ENCODE data around the gene TMCC2. TPM values are rescaled to one million over a fixed set of nuclear protein-coding genes. Genes with fewer than 3 reads are reported as not detected.
"Not testable (repeated sequence)": the region's sequence is repeated elsewhere in the genome, so short reads cannot be mapped to it uniquely, and the experiment has no call there.

Gene TMCC2
- polyA plus RNA-seq, 2 donors = 0.58 to 0.59 TPM

DNA sequence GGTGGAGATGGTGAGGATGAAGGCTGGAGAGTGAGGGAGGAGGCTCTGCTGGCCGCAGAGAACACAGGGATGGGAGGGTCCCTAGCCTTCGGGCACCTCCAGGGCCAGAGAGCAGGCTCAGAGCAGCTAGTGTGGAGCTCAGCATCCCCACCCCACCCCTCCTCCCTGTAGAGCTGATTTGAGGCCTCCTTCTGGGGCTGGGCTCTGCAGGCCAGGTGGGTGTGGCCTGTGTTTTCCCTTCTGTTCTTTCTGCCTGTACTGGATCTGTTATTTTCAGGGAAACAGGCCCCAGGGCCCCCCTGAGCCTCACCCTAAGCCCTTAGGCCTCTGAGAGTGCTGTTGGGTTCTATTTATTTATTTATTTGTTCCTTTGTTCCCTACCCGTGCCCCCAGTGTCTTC lies 44.8 kb downstream of the TMCC2 start:
- Histone ChIP-seq H3K4me1 (ENCODE audit: control insufficient read depth in 2 of 2, insufficient read depth in 2 of 2, low read length in 1 of 2) (peaks cover 3 to 28% of the 10 kb centered on the region in 2 donors), H3K27me3 (ENCODE audit: control insufficient read depth in 1 of 2, insufficient read depth in 2 of 2, low read length in 2 of 2) (no peaks in the 10 kb centered on the region)
- WGBS, 2 donors = 80 to 89% methylated on average over 3 of the region's 3 CpGs

DNA sequence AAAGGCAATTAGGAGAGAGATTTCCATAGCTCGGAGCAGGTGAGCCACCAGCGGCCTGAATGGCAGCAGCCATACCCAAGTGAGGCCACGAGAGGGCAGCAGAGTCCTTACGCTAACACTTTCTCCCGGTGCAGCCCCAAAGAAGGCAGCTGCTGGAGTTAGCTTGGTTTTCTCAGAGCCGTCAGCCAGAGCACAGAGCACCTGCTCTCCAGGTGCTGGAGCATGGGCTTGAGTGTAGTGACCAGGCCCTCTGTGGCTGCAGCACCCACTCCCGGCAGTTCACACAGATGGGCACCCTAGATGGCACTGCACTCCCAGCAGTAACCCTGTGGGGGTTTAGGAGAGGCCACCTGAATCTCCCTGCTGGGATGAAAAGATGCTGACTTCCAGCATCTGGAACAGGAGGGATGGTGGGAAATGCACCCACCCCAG lies 45.8 kb downstream of the TMCC2 start:
- Histone ChIP-seq H3K4me3 (ENCODE audit: low read depth in 1 of 2, low read length in 2 of 2) (peak overlapping the region in 1 of 2 donors; percentile 2), H3K27ac (ENCODE audit: low read depth in 2 of 2, low read length in 1 of 2) (no peak overlapping the region), H3K27me3 (ENCODE audit: control insufficient read depth in 1 of 2, insufficient read depth in 2 of 2, low read length in 2 of 2) (no peaks in the 10 kb centered on the region), H3K36me3 (ENCODE audit: control insufficient read depth in 2 of 2, insufficient read depth in 2 of 2, low read length in 1 of 2) (no peaks in the 10 kb centered on the region), H3K4me1 (ENCODE audit: control insufficient read depth in 2 of 2, insufficient read depth in 2 of 2, low read length in 1 of 2) (peaks cover 3 to 28% of the 10 kb centered on the region in 2 donors), H3K9me3 (ENCODE audit: control insufficient read depth in 2 of 2, insufficient read depth in 1 of 2, low read depth in 1 of 2, low read length in 1 of 2) (no peaks in the 10 kb centered on the region)
- WGBS, 2 donors = 6% methylated on average over 7 of the region's 7 CpGs

More for the DNA sequence above, 44.8 kb downstream of the TMCC2 start:
- no peaks in the 10 kb centered on the region for H3K36me3 ChIP-seq (ENCODE audit: control insufficient read depth in 2 of 2, insufficient read depth in 2 of 2, low read length in 1 of 2)
- H3K27ac ChIP-seq (ENCODE audit: low read depth in 2 of 2, low read length in 1 of 2) = no peak overlapping the region
- H3K9me3 ChIP-seq (ENCODE audit: control insufficient read depth in 2 of 2, insufficient read depth in 1 of 2, low read depth in 1 of 2, low read length in 1 of 2) = no peaks in the 10 kb centered on the region
- H3K4me3 ChIP-seq (ENCODE audit: low read depth in 1 of 2, low read length in 2 of 2) = no peak overlapping the region

DNA sequence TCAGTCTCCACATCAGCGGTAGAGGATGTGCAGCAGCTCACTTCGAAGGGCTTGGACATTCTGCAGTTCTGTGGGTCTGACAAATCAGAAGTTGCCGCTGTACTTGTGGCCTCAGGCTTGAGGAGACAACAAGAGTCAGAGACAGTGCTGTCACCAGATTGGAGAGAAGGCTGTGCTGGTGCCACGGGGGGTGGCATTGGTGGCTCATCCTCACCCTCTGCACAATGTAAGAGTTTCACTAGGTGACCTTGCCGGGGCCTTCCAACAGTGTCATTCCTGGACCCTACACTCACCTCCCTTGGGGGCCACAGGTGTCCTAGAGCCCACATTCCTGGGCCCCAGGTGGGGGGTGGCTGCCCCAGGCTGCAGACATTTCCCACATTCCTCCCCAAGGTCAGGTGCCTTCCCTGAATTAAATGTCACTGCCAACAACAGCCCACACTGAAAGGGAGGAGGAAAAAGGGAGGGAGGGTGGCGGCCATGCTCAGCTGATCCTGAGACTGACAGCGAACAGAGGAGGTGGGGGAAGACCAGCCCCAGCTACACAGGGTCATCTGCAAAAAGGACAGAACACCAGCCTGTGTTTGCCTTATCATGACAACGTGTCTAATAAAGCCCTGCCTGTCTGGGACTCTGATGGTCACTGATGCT lies 46.4 kb downstream of the TMCC2 start:
- H3K27me3 ChIP-seq (ENCODE audit: control insufficient read depth in 1 of 2, insufficient read depth in 2 of 2, low read length in 2 of 2) = no peaks in the 10 kb centered on the region

DNA sequence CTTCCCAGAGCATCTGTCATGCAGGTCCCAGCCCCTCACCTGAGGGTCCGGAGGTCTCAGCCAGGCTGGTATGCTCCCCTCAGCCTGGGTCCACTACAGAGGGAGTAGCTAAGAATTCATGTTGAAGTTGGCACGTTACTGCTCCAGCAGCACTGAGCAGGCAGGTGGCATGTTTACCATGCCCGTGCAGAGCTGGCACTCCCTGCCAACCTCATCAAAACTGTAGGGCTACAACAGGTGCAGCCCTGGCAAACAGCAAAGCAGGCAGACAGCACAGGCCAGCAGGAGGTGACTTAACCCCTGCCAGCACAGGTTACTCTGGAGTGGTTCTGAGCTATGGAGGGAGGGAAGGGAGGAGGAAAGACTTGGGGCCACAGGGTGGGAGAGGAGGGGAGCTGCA lies 47.4 kb downstream of the TMCC2 start:
- WGBS, 2 donors = 48 to 58% methylated on average over 3 of the region's 3 CpGs
- Histone ChIP-seq H3K27ac (ENCODE audit: low read depth in 2 of 2, low read length in 1 of 2) (peak overlapping the region; percentile 18 to 65), H3K9me3 (ENCODE audit: control insufficient read depth in 2 of 2, insufficient read depth in 1 of 2, low read depth in 1 of 2, low read length in 1 of 2) (no peaks in the 10 kb centered on the region), H3K4me3 (ENCODE audit: low read depth in 1 of 2, low read length in 2 of 2) (no peak overlapping the region), H3K4me1 (ENCODE audit: control insufficient read depth in 2 of 2, insufficient read depth in 2 of 2, low read length in 1 of 2) (peaks cover 3 to 28% of the 10 kb centered on the region in 2 donors), H3K27me3 (ENCODE audit: control insufficient read depth in 1 of 2, insufficient read depth in 2 of 2, low read length in 2 of 2) (no peaks in the 10 kb centered on the region), H3K36me3 (ENCODE audit: control insufficient read depth in 2 of 2, insufficient read depth in 2 of 2, low read length in 1 of 2) (no peaks in the 10 kb centered on the region)

More for the DNA sequence above, 46.4 kb downstream of the TMCC2 start:
- peaks cover 3 to 28% of the 10 kb centered on the region in 2 donors for H3K4me1 ChIP-seq (ENCODE audit: control insufficient read depth in 2 of 2, insufficient read depth in 2 of 2, low read length in 1 of 2)
- H3K36me3 ChIP-seq (ENCODE audit: control insufficient read depth in 2 of 2, insufficient read depth in 2 of 2, low read length in 1 of 2) = no peaks in the 10 kb centered on the region
- H3K9me3 ChIP-seq (ENCODE audit: control insufficient read depth in 2 of 2, insufficient read depth in 1 of 2, low read depth in 1 of 2, low read length in 1 of 2) = no peaks in the 10 kb centered on the region
- no peak overlapping the region for H3K4me3 ChIP-seq (ENCODE audit: low read depth in 1 of 2, low read length in 2 of 2)
- 79 to 80% methylated on average over 8 of the region's 8 CpGs for whole genome bisulfite sequencing, 2 donors
- H3K27ac ChIP-seq (ENCODE audit: low read depth in 2 of 2, low read length in 1 of 2) = peak overlapping the region in 1 of 2 donors; percentile 44

DNA sequence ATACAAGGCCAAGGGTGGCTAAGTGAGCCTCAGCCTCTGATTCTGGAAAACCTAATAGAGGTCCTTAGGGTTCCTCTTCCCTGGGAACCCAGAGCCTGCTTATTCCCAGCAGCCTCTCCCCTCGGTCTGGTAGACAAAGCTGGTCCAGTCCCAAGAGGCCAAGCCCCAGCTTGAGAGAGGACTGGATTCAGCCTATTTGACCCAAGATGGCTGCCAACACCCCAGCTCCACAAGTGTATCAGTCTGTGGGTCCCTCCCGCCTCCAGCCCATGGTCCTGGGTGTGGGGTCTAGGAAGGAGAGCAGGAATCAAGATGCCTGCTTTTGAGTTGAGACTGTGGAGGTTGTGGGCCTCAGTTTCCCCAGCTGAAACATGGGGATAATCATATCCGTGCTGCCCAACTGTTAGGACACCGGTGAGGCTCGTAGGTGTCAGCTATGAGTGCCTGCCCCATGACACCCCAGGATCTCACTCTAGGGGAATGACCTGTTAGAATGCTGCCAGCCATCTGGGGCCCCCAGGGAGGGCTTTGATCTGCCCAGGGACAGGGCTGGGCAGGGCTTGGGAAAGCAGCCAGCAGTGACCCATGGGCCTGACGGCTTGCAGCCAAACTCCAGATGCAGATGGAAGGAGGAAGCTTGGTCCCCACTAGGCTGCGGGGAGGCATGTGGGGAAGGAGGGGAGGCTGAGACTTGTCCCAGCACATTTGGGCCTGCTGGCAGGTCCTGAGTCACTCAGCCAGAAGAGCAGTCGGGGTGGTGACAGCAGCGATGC lies 48.4 kb downstream of the TMCC2 start:
- Histone ChIP-seq H3K4me3 (ENCODE audit: low read depth in 1 of 2, low read length in 2 of 2) (no peak overlapping the region), H3K9me3 (ENCODE audit: control insufficient read depth in 2 of 2, insufficient read depth in 1 of 2, low read depth in 1 of 2, low read length in 1 of 2) (no peaks in the 10 kb centered on the region), H3K4me1 (ENCODE audit: control insufficient read depth in 2 of 2, insufficient read depth in 2 of 2, low read length in 1 of 2) (peaks cover 2 to 30% of the 10 kb centered on the region in 2 donors), H3K27me3 (ENCODE audit: control insufficient read depth in 1 of 2, insufficient read depth in 2 of 2, low read length in 2 of 2) (no peaks in the 10 kb centered on the region), H3K27ac (ENCODE audit: low read depth in 2 of 2, low read length in 1 of 2) (peak overlapping the region; percentile 20 to 71), H3K36me3 (ENCODE audit: control insufficient read depth in 2 of 2, insufficient read depth in 2 of 2, low read length in 1 of 2) (no peaks in the 10 kb centered on the region)
- WGBS, 2 donors = 67 to 71% methylated on average over 9 of the region's 9 CpGs

DNA sequence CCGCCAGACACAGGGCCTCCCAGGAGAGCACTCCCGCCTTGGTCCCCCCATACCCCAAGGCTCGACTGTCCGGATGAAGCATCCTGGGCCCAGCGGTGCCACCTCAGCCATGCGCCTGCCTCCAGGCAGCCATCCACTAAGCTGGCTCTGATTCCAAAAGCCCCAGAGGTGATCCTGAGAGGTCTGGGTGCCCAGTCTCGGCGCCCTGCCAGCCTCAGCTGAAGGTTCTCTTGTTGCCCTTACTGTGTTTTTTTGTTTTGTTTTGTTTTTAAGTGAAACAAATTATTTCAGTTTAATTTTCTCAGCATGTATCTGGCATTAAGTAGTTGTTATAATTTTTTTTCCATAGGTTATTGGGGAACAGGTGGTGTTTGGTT lies 48.9 kb downstream of the TMCC2 start:
- Histone ChIP-seq H3K27ac (ENCODE audit: low read depth in 2 of 2, low read length in 1 of 2) (peak overlapping the region in 1 of 2 donors; percentile 71), H3K36me3 (ENCODE audit: control insufficient read depth in 2 of 2, insufficient read depth in 2 of 2, low read length in 1 of 2) (no peaks in the 10 kb centered on the region), H3K4me1 (ENCODE audit: control insufficient read depth in 2 of 2, insufficient read depth in 2 of 2, low read length in 1 of 2) (peaks cover 0 to 28% of the 10 kb centered on the region in 2 donors), H3K27me3 (ENCODE audit: control insufficient read depth in 1 of 2, insufficient read depth in 2 of 2, low read length in 2 of 2) (no peaks in the 10 kb centered on the region), H3K9me3 (ENCODE audit: control insufficient read depth in 2 of 2, insufficient read depth in 1 of 2, low read depth in 1 of 2, low read length in 1 of 2) (no peaks in the 10 kb centered on the region), H3K4me3 (ENCODE audit: low read depth in 1 of 2, low read length in 2 of 2) (no peak overlapping the region)
- WGBS, 2 donors = 44 to 62% methylated on average over 8 of the region's 8 CpGs

DNA sequence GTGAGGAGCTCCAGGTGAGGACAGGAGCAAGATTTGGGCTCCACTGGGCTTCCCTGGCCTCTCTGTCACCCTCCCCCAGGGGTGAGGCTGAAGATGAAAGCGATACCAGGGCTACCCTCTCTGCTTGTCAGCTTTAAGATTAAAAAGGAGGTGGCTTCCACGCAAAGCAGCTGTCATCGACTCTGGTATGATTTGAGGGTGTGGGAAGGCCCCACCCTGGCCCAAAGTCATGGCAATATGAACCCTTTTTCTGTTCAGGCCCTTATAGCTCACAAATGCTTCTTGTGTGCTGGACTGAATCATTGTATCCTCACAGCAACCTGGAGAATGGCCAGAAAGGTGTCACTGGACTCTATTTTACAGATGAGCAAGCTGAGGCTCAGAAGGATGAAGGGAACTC lies 52.2 kb downstream of the TMCC2 start:
- Histone ChIP-seq H3K36me3 (ENCODE audit: control insufficient read depth in 2 of 2, insufficient read depth in 2 of 2, low read length in 1 of 2) (no peaks in the 10 kb centered on the region), H3K4me3 (ENCODE audit: low read depth in 1 of 2, low read length in 2 of 2) (no peak overlapping the region), H3K27me3 (ENCODE audit: control insufficient read depth in 1 of 2, insufficient read depth in 2 of 2, low read length in 2 of 2) (no peaks in the 10 kb centered on the region), H3K4me1 (ENCODE audit: control insufficient read depth in 2 of 2, insufficient read depth in 2 of 2, low read length in 1 of 2) (peaks cover 2 to 30% of the 10 kb centered on the region in 2 donors), H3K9me3 (ENCODE audit: control insufficient read depth in 2 of 2, insufficient read depth in 1 of 2, low read depth in 1 of 2, low read length in 1 of 2) (no peaks in the 10 kb centered on the region), H3K27ac (ENCODE audit: low read depth in 2 of 2, low read length in 1 of 2) (peak overlapping the region; percentile 44 to 96)
- WGBS, 2 donors = 55 to 69% methylated on average over 3 of the region's 3 CpGs

DNA sequence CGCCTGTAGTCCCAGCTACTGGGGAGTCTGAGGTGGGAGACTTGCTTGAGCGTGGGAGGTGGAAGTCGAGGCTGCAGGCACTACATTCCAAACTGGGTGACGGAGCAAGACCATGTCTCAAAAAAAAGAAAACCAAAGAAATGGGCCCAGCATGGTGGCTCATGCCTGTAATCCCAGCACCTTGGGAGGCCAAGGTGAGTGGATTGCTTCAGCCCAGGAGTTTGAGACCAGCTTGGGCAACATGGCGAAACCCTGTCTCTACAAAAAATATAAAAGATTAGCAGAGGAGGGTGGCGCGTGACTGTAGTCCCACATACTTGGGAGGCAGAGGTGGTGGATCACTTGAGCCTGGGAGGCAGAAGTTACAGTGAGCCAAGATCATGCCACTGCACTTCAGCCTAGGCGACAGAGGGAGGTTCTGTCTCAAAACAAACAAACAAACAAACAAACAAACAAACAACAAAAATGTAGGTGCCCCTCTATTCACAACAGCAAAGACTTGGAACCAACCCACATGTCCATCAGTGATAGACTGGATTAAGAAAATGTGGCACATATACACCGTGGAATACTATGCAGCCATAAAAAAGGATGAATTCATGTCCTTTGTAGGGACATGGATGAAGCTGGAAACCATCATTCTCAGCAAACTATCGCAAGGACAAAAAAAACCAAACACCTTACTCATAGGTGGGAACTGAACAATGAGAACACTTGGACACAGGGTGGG lies 53.1 kb downstream of the TMCC2 start:
- H3K4me3 ChIP-seq (ENCODE audit: low read depth in 1 of 2, low read length in 2 of 2); H3K9me3 ChIP-seq (ENCODE audit: control insufficient read depth in 2 of 2, insufficient read depth in 1 of 2, low read depth in 1 of 2, low read length in 1 of 2); H3K27me3 ChIP-seq (ENCODE audit: control insufficient read depth in 1 of 2, insufficient read depth in 2 of 2, low read length in 2 of 2); H3K36me3 ChIP-seq (ENCODE audit: control insufficient read depth in 2 of 2, insufficient read depth in 2 of 2, low read length in 1 of 2): not testable (repeated sequence)
- 95 to 98% methylated on average over 10 of the region's 10 CpGs for WGBS, 2 donors
- peaks cover 2 to 24% of the 10 kb centered on the region in 2 donors for H3K4me1 ChIP-seq (ENCODE audit: control insufficient read depth in 2 of 2, insufficient read depth in 2 of 2, low read length in 1 of 2)
- peak overlapping the region in 1 of 2 donors; percentile 96 for H3K27ac ChIP-seq (ENCODE audit: low read depth in 2 of 2, low read length in 1 of 2)

DNA sequence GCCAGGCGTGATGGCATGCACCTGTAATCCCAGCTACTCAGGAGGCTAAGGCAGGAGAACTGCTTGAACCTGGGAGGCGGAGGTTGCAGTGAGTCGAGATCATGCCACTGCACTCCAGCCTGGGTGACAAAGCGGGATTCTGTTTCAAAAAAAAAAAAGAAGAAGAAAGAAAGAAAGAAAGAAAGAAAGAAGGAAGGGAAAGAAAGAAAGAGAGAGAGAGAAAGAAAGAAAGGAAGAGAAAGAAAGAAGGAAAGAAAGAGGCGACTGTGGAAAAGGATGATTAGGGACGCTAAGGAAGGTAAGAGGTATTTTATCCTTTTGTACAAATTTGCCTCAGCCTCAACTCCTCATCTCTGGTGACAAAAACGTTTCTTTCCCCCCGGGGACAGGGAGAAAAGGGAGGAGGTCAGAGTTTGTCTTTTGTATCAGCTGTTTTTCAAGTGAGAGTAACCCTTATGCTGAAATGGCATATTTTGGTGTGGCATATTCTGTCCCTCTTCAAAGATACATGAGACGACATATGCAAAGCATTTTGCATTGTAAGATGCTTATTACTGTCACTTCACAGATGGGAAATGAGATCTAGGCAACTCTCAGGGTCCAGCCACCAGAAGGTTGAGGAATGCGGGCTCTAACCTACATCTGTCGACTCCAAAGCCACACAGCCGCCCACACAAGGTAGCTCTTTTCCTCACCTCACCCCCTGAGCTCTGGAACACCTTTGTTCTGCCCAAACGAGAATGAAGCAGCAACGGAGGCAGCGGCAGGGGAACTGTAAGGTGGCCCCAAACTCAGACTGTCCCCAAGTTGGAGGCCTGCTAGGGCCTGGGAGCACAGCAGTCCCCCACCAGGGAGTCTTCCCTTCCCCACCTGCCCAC lies 55.8 kb downstream of the TMCC2 start:
- no peak overlapping the region for H3K4me3 ChIP-seq (ENCODE audit: low read depth in 1 of 2, low read length in 2 of 2)
- H3K4me1 ChIP-seq (ENCODE audit: control insufficient read depth in 2 of 2, insufficient read depth in 2 of 2, low read length in 1 of 2) = peaks cover 2 to 25% of the 10 kb centered on the region in 2 donors
- H3K27me3 ChIP-seq (ENCODE audit: control insufficient read depth in 1 of 2, insufficient read depth in 2 of 2, low read length in 2 of 2) = no peaks in the 10 kb centered on the region
- H3K36me3 ChIP-seq (ENCODE audit: control insufficient read depth in 2 of 2, insufficient read depth in 2 of 2, low read length in 1 of 2) = no peaks in the 10 kb centered on the region
- WGBS, 2 donors = 72 to 75% methylated on average over 15 of the region's 15 CpGs
- peak overlapping the region; percentile 90 to 98 for H3K27ac ChIP-seq (ENCODE audit: low read depth in 2 of 2, low read length in 1 of 2)
- H3K9me3 ChIP-seq (ENCODE audit: control insufficient read depth in 2 of 2, insufficient read depth in 1 of 2, low read depth in 1 of 2, low read length in 1 of 2) = no peaks in the 10 kb centered on the region
